Psoas muscle (tissue), 8 donors: ENCODE data around the gene BRI3BP. TPM values are rescaled to one million over a fixed set of nuclear protein-coding genes. Genes with fewer than 3 reads are reported as not detected.

Experiments
- ATAC-seq, 4 donors: fragments of 200-7000 bp; cut with Tn5 transposase; one replicate each; pipeline ENCODE4 v1.9.1; 2020; ENCODE audit warnings: moderate library complexity in 3 of 4, mild to moderate bottlenecking in 2 of 4
- DNase-seq, 2 donors: peaks; one replicate each; pipeline ENCODE4 v3.0.0-alpha.2; 2020
- H3K27ac ChIP-seq: fragments of 200-600 bp; one replicate; pipeline ENCODE4 v1.8.0; 2022
- H3K27me3 ChIP-seq, 3 donors: fragments of 200-600 bp in 1 of 3; one replicate each; pipeline versions ENCODE4 v1.6.1 to v1.8.0; 2013 to 2022; ENCODE audit warnings: low read length in 2 of 3, mild to moderate bottlenecking in 2 of 3, moderate library complexity in 1 of 3; ENCODE audit not compliant: insufficient read depth in 3 of 3
- H3K36me3 ChIP-seq, 2 donors: fragments of 200-600 bp in 1 of 2; one replicate each; pipeline versions ENCODE4 v1.6.1 to v1.8.0; 2013 to 2022; ENCODE audit warnings: low read depth in 1 of 2, mild to moderate bottlenecking in 1 of 2, moderate library complexity in 1 of 2; ENCODE audit not compliant: insufficient read depth in 1 of 2
- H3K4me1 ChIP-seq: fragments of 200-600 bp; one replicate; pipeline ENCODE4 v1.8.0; 2022
- H3K4me3 ChIP-seq: fragments of 200-600 bp; one replicate; pipeline ENCODE4 v1.8.0; 2022; ENCODE audit warnings: mild to moderate bottlenecking
- H3K9me3 ChIP-seq: fragments of 200-600 bp; one replicate; pipeline ENCODE4 v1.8.0; 2022
- CTCF ChIP-seq: fragments of 200-600 bp; IDR thresholded peaks from one replicate; pipeline ENCODE4 v1.8.0; 2022; ENCODE audit warnings: antibody characterized with exemption
- WGBS, 3 donors: extraction: QIAGEN DNeasy Blood & Tissue Kit; methylation state at CpG; one replicate each; pipeline versions ENCODE4 v1.1.6 to v1.1.7; 2013; 5-methylcytosine and 5-hydroxymethylcytosine counted together
- intact Hi-C, 2 donors: fragments of 100-400 bp; cut with DNase I; formaldehyde crosslinking; loops; one replicate each; pipeline versions ENCODE4 v1.11.0 to v1.14.2; 2022
- polyA plus RNA-seq, 3 donors: library from polyadenylated mRNA; stranded (reverse); fragments of 200-250 nt; gene quantifications; one replicate each; pipeline ENCODE4 v1.2.3, GENCODE V29; 2013
- total RNA-seq, 4 donors: library from RNA; stranded (reverse); fragmentation: NEBNext Ultra II Directional in 2 of 4; extraction: Animal tissue kit (Norgen Biotek cat#: 25700) in 2 of 4; gene quantifications; one replicate each; pipeline versions ENCODE4 v1.2.1 to v1.2.4, GENCODE V29; 2021 to 2023
- donor health status: healthy with polysubstance abuse.
- donor health status: DM: no; HTN: no; CAD: no; lungs with moderate emphysema.
- donor health status: Bipolar disorder and iron deficiency.
- donor health status: healthy.
- donor health status: DM: yes; HTN: yes; CAD: no.
- donor health status: DM: no; HTN: no; CAD: no.
- donor health status: DM: no; HTN: no; CAD: no.
- donor health status: DM: yes; HTN: yes; CAD: no.

The BRI3BP gene
- total and polyA plus RNA-seq, 7 donors, result 0.72 to 2.8 (median 1.6) TPM

GRCh38 chr12:124964251-124964650 is 29.2 kb upstream of the BRI3BP start:
- no peak for TF ChIP-seq CTCF
- Histone ChIP-seq H3K4me1 (no peaks in the 10 kb centered on the region), H3K36me3 (peaks cover 0 to 99% of the 10 kb centered on the region in 2 donors), H3K27ac (no peak overlapping the region), H3K9me3 (no peaks in the 10 kb centered on the region), H3K27me3 (no peaks in the 10 kb centered on the region), H3K4me3 (no peak overlapping the region)
- 94 to 95% (median 94%) methylated on average over 22 of the region's 22 CpGs for WGBS, 3 donors
- intact Hi-C loops, result no loop called here
- ATAC-seq (no peak), DNase-seq (no peak)

GRCh38 chr12:124964836-124965462 is 28.5 kb upstream of the BRI3BP start:
- 79 to 87% (median 82%) methylated on average over 15 of the region's 15 CpGs for WGBS, 3 donors
- intact Hi-C loops, result no loop called here
- no peaks in the 10 kb centered on the region for H3K4me1 ChIP-seq
- no peak overlapping the region for H3K4me3 ChIP-seq
- no peaks in the 10 kb centered on the region for H3K27me3 ChIP-seq
- H3K27ac ChIP-seq, result no peak overlapping the region
- DNase-seq, result no peak
- no peak for ATAC-seq
- TF ChIP-seq CTCF, result no peak
- no peaks in the 10 kb centered on the region for H3K9me3 ChIP-seq
- H3K36me3 ChIP-seq, result peaks cover 0 to 99% of the 10 kb centered on the region in 2 donors

GRCh38 chr12:124967016-124967739 is 26.3 kb upstream of the BRI3BP start:
- no peaks in the 10 kb centered on the region for H3K9me3 ChIP-seq
- no peak for DNase-seq
- H3K27me3 ChIP-seq, result no peaks in the 10 kb centered on the region
- 84 to 89% (median 84%) methylated on average over 22 of the region's 22 CpGs for WGBS, 3 donors
- no peak overlapping the region for H3K4me3 ChIP-seq
- intact Hi-C loops, result no loop called here
- no peak for ATAC-seq
- TF ChIP-seq CTCF, result no peak
- H3K36me3 ChIP-seq, result peaks cover 3 to 99% of the 10 kb centered on the region in 2 donors
- no peak overlapping the region for H3K27ac ChIP-seq
- no peaks in the 10 kb centered on the region for H3K4me1 ChIP-seq

GRCh38 chr12:124968656-124969055 is 24.8 kb upstream of the BRI3BP start:
- no peak for ATAC-seq
- 84 to 94% (median 89%) methylated on average over 17 of the region's 17 CpGs for whole genome bisulfite sequencing, 3 donors
- DNase-seq, result no peak
- H3K4me1 ChIP-seq, result no peaks in the 10 kb centered on the region
- no peak overlapping the region for H3K27ac ChIP-seq
- no peak for TF ChIP-seq CTCF
- intact Hi-C loops, result no loop called here
- H3K36me3 ChIP-seq, result peaks cover 4 to 97% of the 10 kb centered on the region in 2 donors
- H3K27me3 ChIP-seq, result no peaks in the 10 kb centered on the region
- no peaks in the 10 kb centered on the region for H3K9me3 ChIP-seq
- no peak overlapping the region for H3K4me3 ChIP-seq
